ENCODE results near the gene RNF187.

The RNF187 gene

DNA sequence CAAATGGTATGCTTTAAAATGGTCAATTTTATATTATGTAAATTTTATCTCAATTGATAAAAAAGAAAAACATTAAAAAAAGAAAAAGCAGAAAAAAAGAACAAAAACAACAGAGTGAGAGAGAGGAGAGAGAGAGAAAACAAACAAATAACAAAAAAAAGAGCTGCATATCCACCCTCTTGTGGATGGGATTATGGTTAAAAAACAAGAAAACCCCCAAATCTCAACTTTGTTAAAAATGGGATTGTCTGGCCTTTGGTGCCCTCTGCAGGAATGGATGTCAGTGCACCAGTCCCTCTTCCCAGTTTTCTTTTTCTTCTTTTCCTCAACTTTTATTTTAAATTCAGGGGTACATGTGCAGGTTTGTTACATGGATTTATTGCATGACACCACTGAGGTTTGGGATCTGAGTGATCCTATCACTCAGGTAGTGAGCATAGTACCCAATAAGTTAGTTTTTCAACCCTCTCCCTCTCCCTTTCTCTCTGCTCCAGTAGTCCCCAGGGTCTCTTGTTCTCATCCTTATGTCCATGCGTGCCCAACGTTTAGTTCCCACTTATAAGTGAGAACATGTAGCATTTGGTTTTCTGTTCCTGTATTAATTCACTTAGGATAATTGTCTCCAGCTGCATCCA lies 28.1 kb downstream of the RNF187 start:
- TF ChIP-seq, protein P1, sequence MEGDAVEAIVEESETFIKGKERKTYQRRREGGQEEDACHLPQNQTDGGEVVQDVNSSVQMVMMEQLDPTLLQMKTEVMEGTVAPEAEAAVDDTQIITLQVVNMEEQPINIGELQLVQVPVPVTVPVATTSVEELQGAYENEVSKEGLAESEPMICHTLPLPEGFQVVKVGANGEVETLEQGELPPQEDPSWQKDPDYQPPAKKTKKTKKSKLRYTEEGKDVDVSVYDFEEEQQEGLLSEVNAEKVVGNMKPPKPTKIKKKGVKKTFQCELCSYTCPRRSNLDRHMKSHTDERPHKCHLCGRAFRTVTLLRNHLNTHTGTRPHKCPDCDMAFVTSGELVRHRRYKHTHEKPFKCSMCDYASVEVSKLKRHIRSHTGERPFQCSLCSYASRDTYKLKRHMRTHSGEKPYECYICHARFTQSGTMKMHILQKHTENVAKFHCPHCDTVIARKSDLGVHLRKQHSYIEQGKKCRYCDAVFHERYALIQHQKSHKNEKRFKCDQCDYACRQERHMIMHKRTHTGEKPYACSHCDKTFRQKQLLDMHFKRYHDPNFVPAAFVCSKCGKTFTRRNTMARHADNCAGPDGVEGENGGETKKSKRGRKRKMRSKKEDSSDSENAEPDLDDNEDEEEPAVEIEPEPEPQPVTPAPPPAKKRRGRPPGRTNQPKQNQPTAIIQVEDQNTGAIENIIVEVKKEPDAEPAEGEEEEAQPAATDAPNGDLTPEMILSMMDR (conservative IDR thresholded peaks at IDR 0.05; ENCODE audit: low read depth, low read length), result peak; percentile 72
- no peak for DNase-seq (ENCODE audit: low read depth)
- H3K4me3 ChIP-seq (ENCODE audit: low read length), result no peak overlapping the region

DNA sequence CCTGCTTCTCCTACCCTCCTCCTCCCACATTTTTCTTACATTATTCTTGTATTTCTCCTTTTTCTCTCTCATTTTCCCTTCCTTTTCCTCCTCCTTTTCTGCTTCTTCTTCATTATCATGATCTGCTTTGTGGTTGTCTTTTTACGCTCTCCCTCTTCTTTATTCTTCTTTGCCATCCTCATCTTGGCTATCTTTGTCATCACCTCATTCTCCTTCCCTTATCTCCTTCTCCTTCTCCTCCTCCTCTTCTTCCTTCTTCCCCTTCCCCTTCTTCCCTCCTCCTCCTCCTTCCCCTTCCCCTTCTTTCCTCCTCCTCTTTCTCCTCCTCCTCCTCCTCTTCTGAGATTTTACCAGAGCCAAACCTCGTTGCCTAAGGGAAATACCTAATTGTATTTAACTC lies 30.5 kb downstream of the RNF187 start:
- no peak for DNase-seq (ENCODE audit: low read depth)
- TF ChIP-seq, protein P1 (conservative IDR thresholded peaks at IDR 0.05; ENCODE audit: low read depth, low read length), result no peak

DNA sequence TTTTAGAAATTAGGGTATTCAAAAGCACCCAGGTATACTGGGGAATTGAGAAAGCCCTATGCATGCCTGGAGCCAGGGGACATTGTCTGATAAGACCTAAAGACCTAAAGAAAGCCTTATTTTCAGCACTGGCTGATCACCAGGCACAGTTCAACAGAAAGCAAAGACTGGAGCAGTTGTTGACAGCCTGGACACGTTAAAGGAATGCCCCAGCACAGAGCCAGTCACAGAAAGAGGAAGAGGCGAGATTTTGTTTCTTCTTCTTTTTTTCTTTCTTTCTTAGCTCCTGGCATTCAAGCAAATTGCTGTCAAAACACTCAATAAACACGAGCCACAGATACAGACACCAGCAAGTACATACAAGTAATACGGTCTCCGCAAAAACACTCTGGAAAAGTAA lies 40.4 kb downstream of the RNF187 start:
- DNase-seq (ENCODE audit: low read depth), result no peak
- TF ChIP-seq, protein P1 (conservative IDR thresholded peaks at IDR 0.05; ENCODE audit: low read depth, low read length), result no peak
- H3K4me3 ChIP-seq (ENCODE audit: low read length), result no peak overlapping the region

More for the DNA sequence above, 30.5 kb downstream of the RNF187 start:
- H3K4me3 ChIP-seq (ENCODE audit: low read length), result no peak overlapping the region

- H3K4me3 ChIP-seq (ENCODE audit: low read length), result no peak overlapping the region
- TF ChIP-seq, protein P1 (conservative IDR thresholded peaks at IDR 0.05; ENCODE audit: low read depth, low read length), result no peak
- no peak for DNase-seq (ENCODE audit: low read depth)
Observed at GRCh38 chr1:228528612-228529011, 41.4 kb downstream of the RNF187 start.

DNA sequence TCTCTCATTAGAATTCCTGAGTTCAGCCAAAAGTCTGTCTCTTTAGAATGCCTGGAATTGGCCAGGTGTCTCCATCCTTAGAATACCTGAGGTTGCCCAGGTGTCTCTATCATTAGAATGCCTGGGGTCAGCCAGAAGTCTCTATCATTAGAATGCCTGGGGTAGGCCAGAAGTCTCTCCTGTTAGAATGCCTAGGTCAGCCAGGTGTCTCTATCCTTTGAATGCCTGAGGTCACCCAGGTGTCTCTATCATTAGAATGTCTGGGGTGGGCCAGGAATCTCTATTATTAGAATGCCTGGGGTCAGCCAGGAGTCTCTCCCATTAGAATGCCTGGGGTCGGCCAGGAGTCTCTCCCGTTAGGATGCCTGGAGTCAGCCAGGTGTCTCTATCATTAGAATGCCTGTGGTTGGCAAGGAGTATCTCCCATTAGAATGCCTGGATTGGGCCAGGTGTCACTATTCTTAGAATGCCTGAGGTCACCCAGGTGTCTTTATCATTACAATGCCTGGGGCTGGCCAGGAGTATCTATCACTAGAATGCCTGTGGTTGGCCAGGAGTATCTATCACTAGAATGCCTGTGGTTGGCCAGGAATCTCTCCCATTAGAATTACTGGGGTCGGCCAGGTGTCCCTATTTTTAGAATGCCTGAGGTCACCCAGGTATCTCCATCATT lies 43.0 kb downstream of the RNF187 start:
- TF ChIP-seq, protein P1 (conservative IDR thresholded peaks at IDR 0.05; ENCODE audit: low read depth, low read length), result no peak
- DNase-seq (ENCODE audit: low read depth), result no peak
- H3K4me3 ChIP-seq (ENCODE audit: low read length), result no peak overlapping the region

- no peak overlapping the region for H3K4me3 ChIP-seq (ENCODE audit: low read length)
- TF ChIP-seq, protein P1 (conservative IDR thresholded peaks at IDR 0.05; ENCODE audit: low read depth, low read length), result no peak
- no peak for DNase-seq (ENCODE audit: low read depth)
Observed at GRCh38 chr1:228530951-228531731, 44.0 kb downstream of the RNF187 start.
